Activated CD4-positive, alpha-beta T cell treated with anti-CD3 and anti-CD28 coated beads for 36 hours (primary cell): Measurements from ENCODE around the gene MEG3. TPM values are rescaled to one million over a fixed set of nuclear protein-coding genes. Genes with fewer than 3 reads are reported as not detected.

Experiments
- ATAC-seq: fragments of 200-7000 bp; cut with Tn5 transposase; one replicate; pipeline ENCODE4 v1.10.0; 2021; ENCODE audit warnings: mild to moderate bottlenecking, moderate library complexity
- CTCF ChIA-PET: fragments of 350-600 bp; sonication (Branson Sonifier 250); formaldehyde crosslinking; loops from one replicate; lab custom pipeline; 2021; ENCODE audit warnings: antibody characterized with exemption; lab: Charles Lee
- POLR2A ChIA-PET: fragments of 350-600 bp; sonication (Branson Sonifier 250); formaldehyde crosslinking; loops from one replicate; lab custom pipeline; 2021; ENCODE audit warnings: antibody characterized with exemption, inconsistent platforms; lab: Charles Lee
- DNase-seq: peaks from one replicate; pipeline ENCODE4 v3.0.0-alpha.2; 2020
- H3K27ac Mint-ChIP-seq: one replicate; pipeline ENCODE4 v1.8.0; 2021; ENCODE audit warnings: mixed read lengths
- H3K27me3 Mint-ChIP-seq: one replicate; pipeline ENCODE4 v1.8.0; 2021; ENCODE audit warnings: mixed read lengths
- H3K36me3 Mint-ChIP-seq: one replicate; pipeline ENCODE4 v1.8.0; 2021; ENCODE audit warnings: low read depth, mixed read lengths
- H3K4me1 Mint-ChIP-seq: one replicate; pipeline ENCODE4 v1.8.0; 2021; ENCODE audit warnings: mixed read lengths
- H3K4me3 Mint-ChIP-seq: one replicate; pipeline ENCODE4 v1.8.0; 2021; ENCODE audit warnings: mild to moderate bottlenecking, moderate library complexity, mixed read lengths
- H3K9me3 Mint-ChIP-seq: one replicate; pipeline ENCODE4 v1.8.0; 2021; ENCODE audit warnings: low read depth, mixed read lengths
- intact Hi-C, 2 experiments: fragments of 100-400 bp; cut with DNase I in 1 of 2; cut with micrococcal nuclease in 1 of 2; formaldehyde crosslinking; loops; one replicate each; pipeline versions ENCODE4 v1.14.2 to v1.15.1; 2022 to 2024; cut with DNase I, micrococcal nuclease
- total RNA-seq, 2 experiments: library from RNA; stranded (reverse); gene quantifications; one replicate each; pipeline ENCODE4 v1.2.3, GENCODE V29; 2021

The MEG3 gene
- total RNA-seq, 2 experiments from 2014 or later: not detected

GRCh38 chr14:100804138-100804537 lies 21.8 kb upstream of the MEG3 start:
- POLR2A ChIA-PET: no interaction called here
- Mint-ChIP-seq H3K9me3 (peaks cover 7% of the 10 kb centered on the region), H3K27me3 (no peaks in the 10 kb centered on the region), H3K27ac (no peak overlapping the region), H3K36me3 (no peaks in the 10 kb centered on the region), H3K4me1 (no peaks in the 10 kb centered on the region), H3K4me3 (no peak overlapping the region)
- CTCF ChIA-PET: no interaction called here
- no peak for ATAC-seq
- DNase-seq: no peak
- intact Hi-C loops: no loop called here

- intact Hi-C loops: no loop called here
- ChIA-PET CTCF (no interaction called here), POLR2A (no interaction called here)
- ATAC-seq: no peak
- no peaks in the 10 kb centered on the region for H3K27me3 Mint-ChIP-seq
- no peak overlapping the region for H3K27ac Mint-ChIP-seq
- DNase-seq: no peak
- H3K4me3 Mint-ChIP-seq: no peak overlapping the region
- no peaks in the 10 kb centered on the region for H3K36me3 Mint-ChIP-seq
- H3K9me3 Mint-ChIP-seq: peaks cover 11% of the 10 kb centered on the region
- no peaks in the 10 kb centered on the region for H3K4me1 Mint-ChIP-seq
Measured at GRCh38 chr14:100804558-100805309, 21.2 kb upstream of the MEG3 start.

- ATAC-seq (no peak), DNase-seq (no peak)
- H3K4me1 Mint-ChIP-seq: no peaks in the 10 kb centered on the region
- POLR2A ChIA-PET: no interaction called here
- CTCF ChIA-PET: no interaction called here
- intact Hi-C loops: no loop called here
- H3K9me3 Mint-ChIP-seq: peaks cover 13% of the 10 kb centered on the region
- peaks cover 2% of the 10 kb centered on the region for H3K27me3 Mint-ChIP-seq
- H3K36me3 Mint-ChIP-seq: no peaks in the 10 kb centered on the region
- H3K27ac Mint-ChIP-seq: no peak overlapping the region
- H3K4me3 Mint-ChIP-seq: no peak overlapping the region
Measured at GRCh38 chr14:100806386-100806785, 19.5 kb upstream of the MEG3 start.

- Mint-ChIP-seq H3K4me3 (no peak overlapping the region), H3K9me3 (peaks cover 13% of the 10 kb centered on the region), H3K4me1 (no peaks in the 10 kb centered on the region), H3K36me3 (no peaks in the 10 kb centered on the region), H3K27ac (no peak overlapping the region), H3K27me3 (peaks cover 5% of the 10 kb centered on the region)
- DNase-seq (no peak), ATAC-seq (no peak)
- intact Hi-C loops: no loop called here
- CTCF ChIA-PET: interaction anchor here (0.6 kb wide), 1 partner anchor 130 kb away, joined by 4 read pairs; no protein-coding TSS in a partner anchor
- POLR2A ChIA-PET: no interaction called here
Measured at GRCh38 chr14:100807496-100807895, 18.4 kb upstream of the MEG3 start.

GRCh38 chr14:100807979-100808734 lies 17.8 kb upstream of the MEG3 start:
- intact Hi-C loops: no loop called here
- Mint-ChIP-seq H3K27me3 (peaks cover 5% of the 10 kb centered on the region), H3K36me3 (no peaks in the 10 kb centered on the region), H3K9me3 (peaks cover 13% of the 10 kb centered on the region), H3K27ac (no peak overlapping the region), H3K4me1 (no peaks in the 10 kb centered on the region), H3K4me3 (no peak overlapping the region)
- DNase-seq (no peak), ATAC-seq (no peak)
- ChIA-PET POLR2A (interaction anchor here (0.6 kb wide), 1 partner anchor 1238 kb away, joined by 3 read pairs; no protein-coding TSS in a partner anchor), CTCF (interaction anchor here (0.6 kb wide), 1 partner anchor 17 kb away, joined by 4 read pairs; no protein-coding TSS in a partner anchor)

- no peaks in the 10 kb centered on the region for H3K4me1 Mint-ChIP-seq
- H3K27ac Mint-ChIP-seq: no peak overlapping the region
- DNase-seq (no peak), ATAC-seq (no peak)
- H3K27me3 Mint-ChIP-seq: peaks cover 16% of the 10 kb centered on the region
- H3K4me3 Mint-ChIP-seq: no peak overlapping the region
- peaks cover 13% of the 10 kb centered on the region for H3K9me3 Mint-ChIP-seq
- H3K36me3 Mint-ChIP-seq: no peaks in the 10 kb centered on the region
- intact Hi-C loops: no loop called here
- ChIA-PET CTCF (no interaction called here), POLR2A (no interaction called here)
Measured at GRCh38 chr14:100810435-100810834, 15.5 kb upstream of the MEG3 start.

- H3K27ac Mint-ChIP-seq: no peak overlapping the region
- H3K4me3 Mint-ChIP-seq: no peak overlapping the region
- CTCF ChIA-PET: no interaction called here
- ATAC-seq (no peak), DNase-seq (no peak)
- no peaks in the 10 kb centered on the region for H3K36me3 Mint-ChIP-seq
- POLR2A ChIA-PET: no interaction called here
- no peaks in the 10 kb centered on the region for H3K4me1 Mint-ChIP-seq
- intact Hi-C loops: no loop called here
- H3K27me3 Mint-ChIP-seq: peaks cover 16% of the 10 kb centered on the region
- H3K9me3 Mint-ChIP-seq: peaks cover 13% of the 10 kb centered on the region
Measured at GRCh38 chr14:100810861-100811461, 15.0 kb upstream of the MEG3 start.

- POLR2A ChIA-PET: no interaction called here
- H3K36me3 Mint-ChIP-seq: no peaks in the 10 kb centered on the region
- CTCF ChIA-PET: no interaction called here
- H3K4me3 Mint-ChIP-seq: no peak overlapping the region
- intact Hi-C loops: no loop called here
- no peak for DNase-seq
- no peaks in the 10 kb centered on the region for H3K4me1 Mint-ChIP-seq
- H3K27me3 Mint-ChIP-seq: peaks cover 16% of the 10 kb centered on the region
- no peak overlapping the region for H3K27ac Mint-ChIP-seq
- no peak for ATAC-seq
- peaks cover 7% of the 10 kb centered on the region for H3K9me3 Mint-ChIP-seq
Measured at GRCh38 chr14:100813291-100813690, 12.6 kb upstream of the MEG3 start.

- H3K4me1 Mint-ChIP-seq: no peaks in the 10 kb centered on the region
Measured at GRCh38 chr14:100815478-100816285, 10.2 kb upstream of the MEG3 start.

GRCh38 chr14:100816286-100816949 lies 9.5 kb upstream of the MEG3 start:
- ChIA-PET CTCF (interaction anchor here (1.2 kb wide), 1 partner anchor 106 kb away, joined by 4 read pairs; no protein-coding TSS in a partner anchor), POLR2A (no interaction called here)
- no peak for DNase-seq
- Mint-ChIP-seq H3K27ac (no peak overlapping the region), H3K36me3 (no peaks in the 10 kb centered on the region), H3K4me3 (no peak overlapping the region), H3K4me1 (no peaks in the 10 kb centered on the region), H3K27me3 (peaks cover 14% of the 10 kb centered on the region), H3K9me3 (no peaks in the 10 kb centered on the region)
- peak; percentile 26 for ATAC-seq
- intact Hi-C loops: no loop called here

More at GRCh38 chr14:100815478-100816285, 10.2 kb upstream of the MEG3 start:
- no peak overlapping the region for H3K4me3 Mint-ChIP-seq
- H3K9me3 Mint-ChIP-seq: no peaks in the 10 kb centered on the region
- ChIA-PET POLR2A (no interaction called here), CTCF (interaction anchor here (1.2 kb wide), 1 partner anchor 106 kb away, joined by 4 read pairs; no protein-coding TSS in a partner anchor)
- H3K36me3 Mint-ChIP-seq: no peaks in the 10 kb centered on the region
- DNase-seq (no peak), ATAC-seq (peak; percentile 69)
- intact Hi-C loops: no loop called here
- H3K27ac Mint-ChIP-seq: no peak overlapping the region
- peaks cover 14% of the 10 kb centered on the region for H3K27me3 Mint-ChIP-seq
